Neuronal stem cell (in vitro differentiated cells): Measurements from ENCODE around the gene KIRREL1.

Experiments
- DNase-seq: peaks from one replicate; pipeline ENCODE4 v3.0.0-alpha.2; 2013; ENCODE audit warnings: low spot score
- H2AFZ ChIP-seq: one replicate; pipeline ENCODE4 v1.6.1; 2013; ENCODE audit warnings: mild to moderate bottlenecking, low read length, inconsistent platforms
- H2AK5ac ChIP-seq: 2 replicates; pipeline ENCODE4 v1.6.1; 2013; ENCODE audit warnings: low read depth, mild to moderate bottlenecking, inconsistent platforms, low read length, moderate library complexity, mixed read lengths
- H2BK120ac ChIP-seq: 2 replicates; pipeline ENCODE4 v1.6.1; 2013; ENCODE audit warnings: low read depth, mild to moderate bottlenecking, inconsistent platforms, low read length, moderate library complexity, mixed read lengths
- H2BK12ac ChIP-seq: one replicate; pipeline ENCODE4 v1.6.1; 2013; ENCODE audit warnings: low read length, inconsistent platforms
- H2BK15ac ChIP-seq: 2 replicates; pipeline ENCODE4 v1.6.1; 2013; ENCODE audit warnings: mild to moderate bottlenecking, low read length, inconsistent platforms, mixed read lengths
- H2BK5ac ChIP-seq: one replicate; pipeline ENCODE4 v1.6.1; 2013; ENCODE audit warnings: inconsistent platforms, mild to moderate bottlenecking, low read length, moderate library complexity
- H3K14ac ChIP-seq: one replicate; pipeline ENCODE4 v1.6.1; 2013; ENCODE audit warnings: low read length, inconsistent platforms
- H3K18ac ChIP-seq: 2 replicates; pipeline ENCODE4 v1.6.1; 2013; ENCODE audit warnings: low read length, inconsistent platforms
- H3K23ac ChIP-seq: 2 replicates; pipeline ENCODE4 v1.6.1; 2013; ENCODE audit warnings: low read depth, mild to moderate bottlenecking, mixed read lengths, low read length, inconsistent platforms; ENCODE audit not compliant: poor library complexity
- H3K27ac ChIP-seq: replicated peaks from 3 replicates; pipeline ENCODE4 v1.5.1; 2013; ENCODE audit warnings: low read length, inconsistent platforms
- H3K27me3 ChIP-seq, 3 experiments: 2 replicates each; pipeline ENCODE4 v1.6.1; 2013; ENCODE audit warnings: low read length in 3 of 3, mild to moderate bottlenecking in 2 of 3, inconsistent platforms in 1 of 3, low read depth in 1 of 3, mixed read lengths in 1 of 3, moderate library complexity in 1 of 3; ENCODE audit not compliant: control insufficient read depth in 3 of 3, insufficient read depth in 3 of 3
- H3K36me3 ChIP-seq, 2 donors: replicated peaks in 1 of 2; 2 replicates each; pipeline ENCODE4 v1.6.1; 2013; ENCODE audit warnings: low read length in 2 of 2; ENCODE audit not compliant: control insufficient read depth in 2 of 2, insufficient read depth in 2 of 2
- H3K4ac ChIP-seq: 2 replicates; pipeline ENCODE4 v1.6.1; 2013; ENCODE audit warnings: inconsistent platforms, mild to moderate bottlenecking, low read length, moderate library complexity
- H3K4me1 ChIP-seq, 2 donors: 1 replicate in 1 of 2; 2 replicates in 1 of 2; pipeline ENCODE4 v1.6.1; 2013; ENCODE audit warnings: low read length in 2 of 2, low read depth in 1 of 2; ENCODE audit not compliant: control insufficient read depth in 2 of 2, insufficient read depth in 1 of 2
- H3K4me2 ChIP-seq: one replicate; pipeline ENCODE4 v1.6.1; 2013; ENCODE audit warnings: mild to moderate bottlenecking, low read length, inconsistent platforms; ENCODE audit not compliant: insufficient read depth, poor library complexity, severe bottlenecking
- H3K4me3 ChIP-seq, 2 donors: 2 replicates each; pipeline ENCODE4 v1.5.1; 2013; ENCODE audit warnings: low read length in 2 of 2, mild to moderate bottlenecking in 2 of 2, inconsistent platforms in 1 of 2, moderate library complexity in 1 of 2
- H3K79me1 ChIP-seq: one replicate; pipeline ENCODE4 v1.6.1; 2013; ENCODE audit warnings: low read depth, mild to moderate bottlenecking, inconsistent platforms, low read length, moderate library complexity
- H3K9ac ChIP-seq: one replicate; pipeline ENCODE4 v1.6.1; 2013; ENCODE audit warnings: mild to moderate bottlenecking, low read depth, low read length, inconsistent platforms; ENCODE audit not compliant: poor library complexity
- H3K9me3 ChIP-seq, 2 donors: replicated peaks in 1 of 2; 2 replicates each; pipeline versions ENCODE3 to v1.6.1; 2013; ENCODE audit warnings: low read length in 2 of 2, mild to moderate bottlenecking in 2 of 2, inconsistent platforms in 1 of 2, low read depth in 1 of 2, mixed read lengths in 1 of 2, moderate library complexity in 1 of 2; ENCODE audit not compliant: control insufficient read depth in 2 of 2, insufficient read depth in 1 of 2
- H4K8ac ChIP-seq: one replicate; pipeline ENCODE4 v1.6.1; 2013; ENCODE audit warnings: low read depth, mild to moderate bottlenecking, inconsistent platforms, low read length, moderate library complexity
- H4K91ac ChIP-seq: one replicate; pipeline ENCODE4 v1.6.1; 2013; ENCODE audit warnings: low read length, low read depth, mild to moderate bottlenecking, inconsistent platforms; ENCODE audit not compliant: poor library complexity
- WGBS, 2 donors: extraction: QIAGEN DNeasy Blood & Tissue Kit; methylation state at CpG; one replicate each; pipeline ENCODE4 v1.1.7; 2013; ENCODE audit warnings: missing lambda C conversion rate in 2 of 2, mixed read lengths in 1 of 2; ENCODE audit not compliant: insufficient read length in 2 of 2, insufficient replicate concordance in 1 of 2; ENCODE audit errors: extremely low coverage in 2 of 2; 5-methylcytosine and 5-hydroxymethylcytosine counted together

The KIRREL1 gene

GRCh38 chr1:158147401-158147800 lies 154.0 kb downstream of the KIRREL1 start:
- Histone ChIP-seq H3K9ac (no peak overlapping the region), H2BK5ac (no peak overlapping the region), H2AFZ (no peak overlapping the region), H2BK120ac (no peak overlapping the region), H2AK5ac (no peak overlapping the region), H3K9me3 (no peaks in the 10 kb centered on the region), H2BK12ac (no peak overlapping the region), H3K27ac (no peak overlapping the region), H3K4me1 (peaks cover 0 to 3% of the 10 kb centered on the region in 2 donors), H4K8ac (no peak overlapping the region), H3K36me3 (no peaks in the 10 kb centered on the region), H3K23ac (no peak overlapping the region), H3K4me2 (no peak overlapping the region), H3K14ac (no peak overlapping the region), H3K18ac (no peak overlapping the region), H3K27me3 (peaks cover 0 to 17% (median 0%) of the 10 kb centered on the region in 3 experiments), H4K91ac (no peak overlapping the region), H3K4me3 (no peak overlapping the region), H3K79me1 (no peaks in the 10 kb centered on the region), H2BK15ac (no peak overlapping the region), H3K4ac (no peak overlapping the region)
- no peak for DNase-seq
- WGBS, 2 donors, result no CpG with 5 or more reads among the region's 2 CpGs

- peaks cover 0 to 20% (median 0%) of the 10 kb centered on the region in 3 experiments for H3K27me3 ChIP-seq
- H3K4me3 ChIP-seq, result no peak overlapping the region
- H2AFZ ChIP-seq, result no peak overlapping the region
- H3K9ac ChIP-seq, result no peak overlapping the region
- H3K4me2 ChIP-seq, result no peak overlapping the region
- no peaks in the 10 kb centered on the region for H3K36me3 ChIP-seq
- H2AK5ac ChIP-seq, result no peak overlapping the region
- no peak overlapping the region for H4K8ac ChIP-seq
- H3K4ac ChIP-seq, result no peak overlapping the region
- no peaks in the 10 kb centered on the region for H3K9me3 ChIP-seq
- no peak overlapping the region for H2BK12ac ChIP-seq
- H3K79me1 ChIP-seq, result no peaks in the 10 kb centered on the region
- no peak overlapping the region for H3K23ac ChIP-seq
- no peak overlapping the region for H2BK5ac ChIP-seq
- no peak overlapping the region for H3K18ac ChIP-seq
- H2BK120ac ChIP-seq, result no peak overlapping the region
- H3K4me1 ChIP-seq, result peaks cover 0 to 3% of the 10 kb centered on the region in 2 donors
- no peak overlapping the region for H4K91ac ChIP-seq
- no CpG with 5 or more reads among the region's 3 CpGs for WGBS, 2 donors
- H3K14ac ChIP-seq, result no peak overlapping the region
- H2BK15ac ChIP-seq, result no peak overlapping the region
- no peak overlapping the region for H3K27ac ChIP-seq
- DNase-seq, result no peak
Measured at GRCh38 chr1:158147869-158148268, 154.4 kb downstream of the KIRREL1 start.

- H3K18ac ChIP-seq, result no peak overlapping the region
- no peak for DNase-seq
- H3K79me1 ChIP-seq, result no peaks in the 10 kb centered on the region
Measured at GRCh38 chr1:158148468-158148867, 155.0 kb downstream of the KIRREL1 start.

GRCh38 chr1:158149175-158149574 lies 155.7 kb downstream of the KIRREL1 start:
- H3K27me3 ChIP-seq, result peaks cover 0 to 20% (median 0%) of the 10 kb centered on the region in 3 experiments
- peak overlapping the region; percentile 36 for H3K4me2 ChIP-seq
- no peak overlapping the region for H3K23ac ChIP-seq
- H2BK120ac ChIP-seq, result no peak overlapping the region
- H3K9ac ChIP-seq, result no peak overlapping the region
- no peaks in the 10 kb centered on the region for H3K36me3 ChIP-seq
- H3K4me3 ChIP-seq, result peak overlapping the region; percentile 18 to 42
- H3K4ac ChIP-seq, result no peak overlapping the region
- no peak for DNase-seq
- H4K91ac ChIP-seq, result no peak overlapping the region
- H3K4me1 ChIP-seq, result peaks cover 0 to 3% of the 10 kb centered on the region in 2 donors
- no CpG with 5 or more reads among the region's 8 CpGs for WGBS, 2 donors
- no peaks in the 10 kb centered on the region for H3K9me3 ChIP-seq
- no peak overlapping the region for H2BK12ac ChIP-seq
- H2AFZ ChIP-seq, result peak overlapping the region; percentile 87
- H3K27ac ChIP-seq, result no peak overlapping the region
- H3K14ac ChIP-seq, result no peak overlapping the region
- no peaks in the 10 kb centered on the region for H3K79me1 ChIP-seq
- no peak overlapping the region for H2AK5ac ChIP-seq
- no peak overlapping the region for H2BK15ac ChIP-seq
- H3K18ac ChIP-seq, result peak overlapping the region; percentile 0
- H2BK5ac ChIP-seq, result no peak overlapping the region
- peak overlapping the region; percentile 77 for H4K8ac ChIP-seq

More at GRCh38 chr1:158148468-158148867, 155.0 kb downstream of the KIRREL1 start:
- Histone ChIP-seq H2BK12ac (no peak overlapping the region), H3K27me3 (peaks cover 0 to 20% (median 0%) of the 10 kb centered on the region in 3 experiments), H2AK5ac (no peak overlapping the region), H2BK120ac (no peak overlapping the region), H3K14ac (no peak overlapping the region), H2BK5ac (no peak overlapping the region), H3K4ac (no peak overlapping the region), H2BK15ac (no peak overlapping the region), H3K4me3 (no peak overlapping the region), H2AFZ (no peak overlapping the region), H3K9me3 (no peaks in the 10 kb centered on the region), H3K4me2 (no peak overlapping the region), H3K27ac (no peak overlapping the region), H3K36me3 (no peaks in the 10 kb centered on the region), H4K91ac (no peak overlapping the region), H3K23ac (no peak overlapping the region), H3K4me1 (peaks cover 0 to 3% of the 10 kb centered on the region in 2 donors), H3K9ac (no peak overlapping the region), H4K8ac (no peak overlapping the region)
- no CpG with 5 or more reads among the region's 1 CpG for WGBS, 2 donors
